Raji (cell line): ENCODE data around the gene RBM6.

ENCODE experiments used
- POLR2A ChIP-seq: IDR thresholded peaks from 2 replicates; pipeline ENCODE4 v1.6.1; 2011; ENCODE audit warnings: low read depth, low read length, control low read depth; ENCODE audit not compliant: insufficient read depth

The RBM6 gene

GRCh38 chr3:49952924-49953323 is 13.0 kb downstream of the RBM6 start:
- TF ChIP-seq POLR2A, result no peak

- TF ChIP-seq POLR2A, result no peak
Observed at GRCh38 chr3:49955636-49956035, 15.7 kb downstream of the RBM6 start.

- no peak for TF ChIP-seq POLR2A
Observed at GRCh38 chr3:49966233-49966942, 26.4 kb downstream of the RBM6 start.

- TF ChIP-seq POLR2A, result no peak
Observed at GRCh38 chr3:49967291-49967690, 27.3 kb downstream of the RBM6 start.

GRCh38 chr3:49968346-49968745 is 28.4 kb downstream of the RBM6 start:
- no peak for TF ChIP-seq POLR2A

- no peak for TF ChIP-seq POLR2A
Observed at GRCh38 chr3:49972656-49973055, 32.7 kb downstream of the RBM6 start.

- TF ChIP-seq POLR2A, result no peak
Observed at GRCh38 chr3:49976942-49977341, 37.0 kb downstream of the RBM6 start.

GRCh38 chr3:49984394-49984793 is 44.4 kb downstream of the RBM6 start:
- TF ChIP-seq POLR2A, result no peak

GRCh38 chr3:49992326-49992725 is 52.4 kb downstream of the RBM6 start:
- TF ChIP-seq POLR2A, result no peak

- no peak for TF ChIP-seq POLR2A
Observed at GRCh38 chr3:49994476-49994875, 54.5 kb downstream of the RBM6 start.

GRCh38 chr3:49996016-49996415 is 56.1 kb downstream of the RBM6 start:
- no peak for TF ChIP-seq POLR2A

GRCh38 chr3:49997862-49998261 is 57.9 kb downstream of the RBM6 start:
- no peak for TF ChIP-seq POLR2A

GRCh38 chr3:49998326-49998725 is 58.4 kb downstream of the RBM6 start:
- no peak for TF ChIP-seq POLR2A

- TF ChIP-seq POLR2A, result no peak
Observed at GRCh38 chr3:50001511-50001910, 61.6 kb downstream of the RBM6 start.

GRCh38 chr3:50003216-50003615 is 63.3 kb downstream of the RBM6 start:
- TF ChIP-seq POLR2A, result no peak

- TF ChIP-seq POLR2A, result no peak
Observed at GRCh38 chr3:50003824-50004223, 63.9 kb downstream of the RBM6 start.

- no peak for TF ChIP-seq POLR2A
Observed at GRCh38 chr3:50008931-50009330, 69.0 kb downstream of the RBM6 start.
